Neural crest cell (in vitro differentiated cells): ENCODE results near the gene LRRC58. TPM values are rescaled to one million over a fixed set of nuclear protein-coding genes. Genes with fewer than 3 reads are reported as not detected.

Source experiments
- DNase-seq: peaks from one replicate; pipeline ENCODE4 v3.0.0; 2021; ENCODE audit warnings: low read depth, mixed read lengths, low spot score
- H3K27ac Mint-ChIP-seq: one replicate; pipeline ENCODE4 v1.8.0; 2021; ENCODE audit warnings: mild to moderate bottlenecking, mixed read lengths; ENCODE audit not compliant: unreplicated experiment
- H3K27me3 Mint-ChIP-seq: 2 replicates; pipeline ENCODE4 v1.8.0; 2021; ENCODE audit warnings: low read depth, mild to moderate bottlenecking, mixed read lengths
- H3K36me3 Mint-ChIP-seq: 2 replicates; pipeline ENCODE4 v1.8.0; 2021; ENCODE audit warnings: low read depth, mild to moderate bottlenecking, mixed read lengths
- H3K4me1 Mint-ChIP-seq: 2 replicates; pipeline ENCODE4 v1.8.0; 2021; ENCODE audit warnings: mixed read lengths
- H3K4me3 Mint-ChIP-seq: one replicate; pipeline ENCODE4 v1.8.0; 2021; ENCODE audit warnings: mild to moderate bottlenecking, mixed read lengths
- H3K9me3 Mint-ChIP-seq: 2 replicates; pipeline ENCODE4 v1.8.0; 2021; ENCODE audit warnings: mixed read lengths
- total RNA-seq: library from RNA; stranded (reverse); gene quantifications from 2 replicates; pipeline ENCODE4 v1.2.1, GENCODE V29; 2021
- TF ChIP-seq, protein P1 (sequence below): fragments of 200-600 bp; sonication (generic); conservative IDR thresholded peaks from 2 replicates; pipeline ENCODE4 v1.5.0; 2021; ENCODE audit warnings: antibody characterized with exemption, mild to moderate bottlenecking

The LRRC58 gene
- total RNA-seq, 1 donor from 2014 or later: 25.6 TPM

DNA sequence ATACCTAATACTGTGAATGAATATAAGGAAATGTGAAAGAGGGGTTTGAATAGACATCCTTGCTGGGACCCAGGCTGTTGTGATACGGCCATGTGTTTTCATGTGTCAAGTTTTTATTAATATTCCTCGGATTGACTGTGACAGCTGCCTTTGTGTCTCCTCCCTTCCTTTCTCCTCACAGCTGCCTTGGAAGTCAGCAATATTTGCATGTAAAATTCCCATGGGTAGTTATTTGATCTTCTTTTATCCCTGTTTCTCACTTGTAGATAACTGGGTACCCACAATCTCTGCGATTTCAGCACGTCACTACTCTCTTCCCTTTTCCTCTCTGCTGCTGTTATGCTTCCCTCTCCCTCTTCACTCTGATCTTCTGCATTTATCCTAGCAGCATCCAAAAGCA is 73.5 kb downstream of the LRRC58 start:
- no peak overlapping the region for H3K4me3 Mint-ChIP-seq
- TF ChIP-seq, protein P1, sequence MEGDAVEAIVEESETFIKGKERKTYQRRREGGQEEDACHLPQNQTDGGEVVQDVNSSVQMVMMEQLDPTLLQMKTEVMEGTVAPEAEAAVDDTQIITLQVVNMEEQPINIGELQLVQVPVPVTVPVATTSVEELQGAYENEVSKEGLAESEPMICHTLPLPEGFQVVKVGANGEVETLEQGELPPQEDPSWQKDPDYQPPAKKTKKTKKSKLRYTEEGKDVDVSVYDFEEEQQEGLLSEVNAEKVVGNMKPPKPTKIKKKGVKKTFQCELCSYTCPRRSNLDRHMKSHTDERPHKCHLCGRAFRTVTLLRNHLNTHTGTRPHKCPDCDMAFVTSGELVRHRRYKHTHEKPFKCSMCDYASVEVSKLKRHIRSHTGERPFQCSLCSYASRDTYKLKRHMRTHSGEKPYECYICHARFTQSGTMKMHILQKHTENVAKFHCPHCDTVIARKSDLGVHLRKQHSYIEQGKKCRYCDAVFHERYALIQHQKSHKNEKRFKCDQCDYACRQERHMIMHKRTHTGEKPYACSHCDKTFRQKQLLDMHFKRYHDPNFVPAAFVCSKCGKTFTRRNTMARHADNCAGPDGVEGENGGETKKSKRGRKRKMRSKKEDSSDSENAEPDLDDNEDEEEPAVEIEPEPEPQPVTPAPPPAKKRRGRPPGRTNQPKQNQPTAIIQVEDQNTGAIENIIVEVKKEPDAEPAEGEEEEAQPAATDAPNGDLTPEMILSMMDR: no peak
- H3K36me3 Mint-ChIP-seq: no peaks in the 10 kb centered on the region
- no peak overlapping the region for H3K27ac Mint-ChIP-seq
- peaks cover 5% of the 10 kb centered on the region for H3K4me1 Mint-ChIP-seq
- no peak for DNase-seq
- H3K9me3 Mint-ChIP-seq: peaks cover 2% of the 10 kb centered on the region
- no peaks in the 10 kb centered on the region for H3K27me3 Mint-ChIP-seq

DNA sequence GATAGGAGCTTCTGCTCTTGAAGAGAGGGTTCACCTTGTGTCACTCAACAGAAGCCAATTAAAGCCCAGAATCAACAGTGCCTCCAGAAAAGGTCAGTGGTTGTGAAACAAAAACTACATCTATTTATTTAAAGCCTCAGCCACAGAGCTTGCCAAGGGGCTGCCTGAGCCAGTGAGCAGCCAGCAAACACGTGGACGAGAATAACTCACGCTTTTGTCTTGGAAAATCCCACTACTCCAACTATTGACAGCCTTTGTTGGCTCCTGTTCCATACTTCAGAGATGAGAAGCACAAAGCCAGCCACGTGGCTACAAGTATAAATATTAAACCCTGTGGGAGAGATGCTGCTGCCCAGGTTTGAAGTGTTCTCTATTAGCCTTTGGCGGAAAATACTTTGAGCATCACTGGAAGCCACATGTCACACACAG is 74.4 kb downstream of the LRRC58 start:
- peaks cover 5% of the 10 kb centered on the region for H3K4me1 Mint-ChIP-seq
- H3K27me3 Mint-ChIP-seq: no peaks in the 10 kb centered on the region
- H3K27ac Mint-ChIP-seq: no peak overlapping the region
- no peaks in the 10 kb centered on the region for H3K36me3 Mint-ChIP-seq
- TF ChIP-seq, protein P1: no peak
- no peak for DNase-seq
- H3K9me3 Mint-ChIP-seq: peaks cover 2% of the 10 kb centered on the region
- no peak overlapping the region for H3K4me3 Mint-ChIP-seq

Other genes with a start within 250 kb of the LRRC58 start
- gene GPR156, start 64.1 kb downstream of the LRRC58 start, total RNA-seq: 1.4 and 2.4 TPM in 2 replicates
- 180 and 199 TPM in 2 replicates for gene FSTL1, start 101.6 kb upstream of the LRRC58 start, total RNA-seq
- 116 and 117 TPM in 2 replicates for gene NDUFB4, start 247.0 kb upstream of the LRRC58 start, total RNA-seq